Stomach (tissue), 4 donors: Measurements from ENCODE around the gene CD99L2.

Experiments used
- EP300 ChIP-seq: sonication (generic); formaldehyde crosslinking; IDR thresholded peaks from one replicate; pipeline ENCODE4 v1.6.1; 2017; ENCODE audit warnings: antibody characterized with exemption
- POLR2A ChIP-seq, 4 donors: fragments of 450-650 bp; IDR thresholded peaks; one replicate each; pipeline ENCODE4 v1.6.1; 2016; ENCODE audit warnings: antibody characterized with exemption in 4 of 4, control low read depth in 2 of 4, mild to moderate bottlenecking in 1 of 4, moderate library complexity in 1 of 4
- POLR2AphosphoS5 ChIP-seq, 3 donors: sonication (generic); formaldehyde crosslinking; IDR thresholded peaks; one replicate each; pipeline ENCODE4 v1.6.1; 2016; ENCODE audit warnings: antibody characterized with exemption in 3 of 3
- TF ChIP-seq, protein P1 (sequence below), 7 experiments: fragments of 450-650 bp in 4 of 7; fragments of 200-600 bp in 3 of 7; sonication (generic) in 3 of 7; IDR thresholded peaks; one replicate each; pipeline ENCODE4 v1.5.1; 2016 to 2019; ENCODE audit warnings: antibody characterized with exemption in 7 of 7, control low read depth in 2 of 7, mild to moderate bottlenecking in 1 of 7

DNA sequence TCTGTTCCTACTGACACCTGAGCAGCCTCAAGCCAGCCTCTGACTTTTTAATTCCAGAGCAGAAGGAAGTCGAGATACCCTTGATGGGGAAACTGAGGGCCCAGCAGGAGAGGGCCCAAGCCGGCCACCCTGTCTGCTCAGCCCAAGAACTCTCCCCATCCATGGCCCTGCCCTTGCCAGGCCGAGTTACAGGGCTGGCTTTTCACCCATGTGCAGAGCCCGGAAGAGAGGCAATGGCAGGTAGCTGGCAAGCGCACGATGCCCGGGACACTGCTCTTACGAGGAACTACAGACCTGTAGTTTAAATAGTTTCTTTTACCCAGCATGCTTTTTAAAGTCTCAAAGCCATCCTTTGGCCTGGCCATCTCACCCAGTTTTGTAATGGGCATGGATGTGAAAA lies 125.4 kb downstream of the CD99L2 start:
- TF ChIP-seq, protein P1, sequence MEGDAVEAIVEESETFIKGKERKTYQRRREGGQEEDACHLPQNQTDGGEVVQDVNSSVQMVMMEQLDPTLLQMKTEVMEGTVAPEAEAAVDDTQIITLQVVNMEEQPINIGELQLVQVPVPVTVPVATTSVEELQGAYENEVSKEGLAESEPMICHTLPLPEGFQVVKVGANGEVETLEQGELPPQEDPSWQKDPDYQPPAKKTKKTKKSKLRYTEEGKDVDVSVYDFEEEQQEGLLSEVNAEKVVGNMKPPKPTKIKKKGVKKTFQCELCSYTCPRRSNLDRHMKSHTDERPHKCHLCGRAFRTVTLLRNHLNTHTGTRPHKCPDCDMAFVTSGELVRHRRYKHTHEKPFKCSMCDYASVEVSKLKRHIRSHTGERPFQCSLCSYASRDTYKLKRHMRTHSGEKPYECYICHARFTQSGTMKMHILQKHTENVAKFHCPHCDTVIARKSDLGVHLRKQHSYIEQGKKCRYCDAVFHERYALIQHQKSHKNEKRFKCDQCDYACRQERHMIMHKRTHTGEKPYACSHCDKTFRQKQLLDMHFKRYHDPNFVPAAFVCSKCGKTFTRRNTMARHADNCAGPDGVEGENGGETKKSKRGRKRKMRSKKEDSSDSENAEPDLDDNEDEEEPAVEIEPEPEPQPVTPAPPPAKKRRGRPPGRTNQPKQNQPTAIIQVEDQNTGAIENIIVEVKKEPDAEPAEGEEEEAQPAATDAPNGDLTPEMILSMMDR (IDR thresholded peaks at IDR 0.05): no peak
- TF ChIP-seq POLR2A (IDR thresholded peaks at IDR 0.05) (no peak), POLR2AphosphoS5 (IDR thresholded peaks at IDR 0.05) (no peak), EP300 (no peak)
